ENCODE data around the gene RBMS3.

DNA sequence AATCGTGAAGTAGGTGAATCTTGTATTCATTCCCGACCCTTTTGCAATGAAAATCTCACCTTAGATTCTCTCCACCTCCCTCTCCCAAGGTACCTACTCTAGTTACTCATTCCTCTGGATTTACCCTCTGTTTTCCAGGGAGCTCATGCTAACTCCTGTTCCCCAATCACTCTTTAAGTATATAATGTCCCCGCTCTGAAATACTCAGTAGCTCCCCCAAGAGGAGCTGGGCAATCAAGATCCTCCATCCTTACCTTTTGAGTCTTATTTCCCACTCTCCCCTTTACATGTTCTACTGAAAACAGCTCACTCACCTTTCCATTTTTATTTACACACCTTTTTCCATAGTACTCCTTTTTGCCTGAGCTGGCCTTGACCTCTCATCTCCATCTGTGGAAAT, 599.9 kb downstream of the RBMS3 start:
- TF ChIP-seq CTCF (IDR thresholded peaks at IDR 0.05) (no peak), POLR2AphosphoS5 (IDR thresholded peaks at IDR 0.05) (no peak), POLR2A (IDR thresholded peaks at IDR 0.05) (no peak)
